ENCODE measurements around the gene FILIP1L. TPM values are rescaled to one million over a fixed set of nuclear protein-coding genes. Genes with fewer than 3 reads are reported as not detected.

FILIP1L gene
- total and polyA plus RNA-seq, 2 of the 13 experiments (the other 11 are each of a cell fraction or from before 2014, with no cell fraction given), result 8.1 to 187 TPM

- TF ChIP-seq, protein P1, sequence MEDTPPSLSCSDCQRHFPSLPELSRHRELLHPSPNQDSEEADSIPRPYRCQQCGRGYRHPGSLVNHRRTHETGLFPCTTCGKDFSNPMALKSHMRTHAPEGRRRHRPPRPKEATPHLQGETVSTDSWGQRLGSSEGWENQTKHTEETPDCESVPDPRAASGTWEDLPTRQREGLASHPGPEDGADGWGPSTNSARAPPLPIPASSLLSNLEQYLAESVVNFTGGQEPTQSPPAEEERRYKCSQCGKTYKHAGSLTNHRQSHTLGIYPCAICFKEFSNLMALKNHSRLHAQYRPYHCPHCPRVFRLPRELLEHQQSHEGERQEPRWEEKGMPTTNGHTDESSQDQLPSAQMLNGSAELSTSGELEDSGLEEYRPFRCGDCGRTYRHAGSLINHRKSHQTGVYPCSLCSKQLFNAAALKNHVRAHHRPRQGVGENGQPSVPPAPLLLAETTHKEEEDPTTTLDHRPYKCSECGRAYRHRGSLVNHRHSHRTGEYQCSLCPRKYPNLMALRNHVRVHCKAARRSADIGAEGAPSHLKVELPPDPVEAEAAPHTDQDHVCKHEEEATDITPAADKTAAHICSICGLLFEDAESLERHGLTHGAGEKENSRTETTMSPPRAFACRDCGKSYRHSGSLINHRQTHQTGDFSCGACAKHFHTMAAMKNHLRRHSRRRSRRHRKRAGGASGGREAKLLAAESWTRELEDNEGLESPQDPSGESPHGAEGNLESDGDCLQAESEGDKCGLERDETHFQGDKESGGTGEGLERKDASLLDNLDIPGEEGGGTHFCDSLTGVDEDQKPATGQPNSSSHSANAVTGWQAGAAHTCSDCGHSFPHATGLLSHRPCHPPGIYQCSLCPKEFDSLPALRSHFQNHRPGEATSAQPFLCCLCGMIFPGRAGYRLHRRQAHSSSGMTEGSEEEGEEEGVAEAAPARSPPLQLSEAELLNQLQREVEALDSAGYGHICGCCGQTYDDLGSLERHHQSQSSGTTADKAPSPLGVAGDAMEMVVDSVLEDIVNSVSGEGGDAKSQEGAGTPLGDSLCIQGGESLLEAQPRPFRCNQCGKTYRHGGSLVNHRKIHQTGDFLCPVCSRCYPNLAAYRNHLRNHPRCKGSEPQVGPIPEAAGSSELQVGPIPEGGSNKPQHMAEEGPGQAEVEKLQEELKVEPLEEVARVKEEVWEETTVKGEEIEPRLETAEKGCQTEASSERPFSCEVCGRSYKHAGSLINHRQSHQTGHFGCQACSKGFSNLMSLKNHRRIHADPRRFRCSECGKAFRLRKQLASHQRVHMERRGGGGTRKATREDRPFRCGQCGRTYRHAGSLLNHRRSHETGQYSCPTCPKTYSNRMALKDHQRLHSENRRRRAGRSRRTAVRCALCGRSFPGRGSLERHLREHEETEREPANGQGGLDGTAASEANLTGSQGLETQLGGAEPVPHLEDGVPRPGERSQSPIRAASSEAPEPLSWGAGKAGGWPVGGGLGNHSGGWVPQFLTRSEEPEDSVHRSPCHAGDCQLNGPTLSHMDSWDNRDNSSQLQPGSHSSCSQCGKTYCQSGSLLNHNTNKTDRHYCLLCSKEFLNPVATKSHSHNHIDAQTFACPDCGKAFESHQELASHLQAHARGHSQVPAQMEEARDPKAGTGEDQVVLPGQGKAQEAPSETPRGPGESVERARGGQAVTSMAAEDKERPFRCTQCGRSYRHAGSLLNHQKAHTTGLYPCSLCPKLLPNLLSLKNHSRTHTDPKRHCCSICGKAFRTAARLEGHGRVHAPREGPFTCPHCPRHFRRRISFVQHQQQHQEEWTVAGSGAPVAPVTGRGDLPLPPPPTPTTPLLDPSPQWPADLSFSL (CRISPR knock-in tag; IDR thresholded peaks at IDR 0.05), result no peak
- TF ChIP-seq ZBTB7A (CRISPR knock-in tag; IDR thresholded peaks at IDR 0.05) (no peak), ZSCAN25 (CRISPR knock-in tag; IDR thresholded peaks at IDR 0.05) (no peak), ZNF549 (CRISPR knock-in tag; IDR thresholded peaks at IDR 0.05) (no peak), NR1H2 (CRISPR knock-in tag; IDR thresholded peaks at IDR 0.05; ENCODE audit: borderline replicate concordance, low read depth) (no peak), ZFP1 (CRISPR knock-in tag; IDR thresholded peaks at IDR 0.05) (no peak), RARA (CRISPR knock-in tag; IDR thresholded peaks at IDR 0.05) (0 out of 2 replicates have a peak, but pooled peaks have one; percentile 42), YEATS2 (CRISPR knock-in tag; IDR thresholded peaks at IDR 0.05; ENCODE audit: borderline replicate concordance) (no peak), ELF4 (CRISPR knock-in tag; IDR thresholded peaks at IDR 0.05; ENCODE audit: borderline replicate concordance) (no peak), ZNF180 (CRISPR knock-in tag; IDR thresholded peaks at IDR 0.05; ENCODE audit: borderline replicate concordance, low read depth) (no peak), ZSCAN30 (CRISPR knock-in tag; IDR thresholded peaks at IDR 0.05) (no peak), TAF1 (CRISPR knock-in tag; IDR thresholded peaks at IDR 0.05) (no peak), ZBTB25 (CRISPR knock-in tag; IDR thresholded peaks at IDR 0.05) (no peak), ZNF253 (CRISPR knock-in tag; IDR thresholded peaks at IDR 0.05; ENCODE audit: borderline replicate concordance) (no peak), TAF15 (IDR thresholded peaks at IDR 0.05; ENCODE audit: low read depth, low read length, poor library complexity, severe bottlenecking) (no peak), RFX1 (IDR thresholded peaks at IDR 0.05) (no peak)
- TF ChIP-seq, protein P2, sequence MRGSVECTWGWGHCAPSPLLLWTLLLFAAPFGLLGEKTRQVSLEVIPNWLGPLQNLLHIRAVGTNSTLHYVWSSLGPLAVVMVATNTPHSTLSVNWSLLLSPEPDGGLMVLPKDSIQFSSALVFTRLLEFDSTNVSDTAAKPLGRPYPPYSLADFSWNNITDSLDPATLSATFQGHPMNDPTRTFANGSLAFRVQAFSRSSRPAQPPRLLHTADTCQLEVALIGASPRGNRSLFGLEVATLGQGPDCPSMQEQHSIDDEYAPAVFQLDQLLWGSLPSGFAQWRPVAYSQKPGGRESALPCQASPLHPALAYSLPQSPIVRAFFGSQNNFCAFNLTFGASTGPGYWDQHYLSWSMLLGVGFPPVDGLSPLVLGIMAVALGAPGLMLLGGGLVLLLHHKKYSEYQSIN (CRISPR knock-in tag; IDR thresholded peaks at IDR 0.05; ENCODE audit: borderline replicate concordance), result no peak
- TF ChIP-seq, protein P3, sequence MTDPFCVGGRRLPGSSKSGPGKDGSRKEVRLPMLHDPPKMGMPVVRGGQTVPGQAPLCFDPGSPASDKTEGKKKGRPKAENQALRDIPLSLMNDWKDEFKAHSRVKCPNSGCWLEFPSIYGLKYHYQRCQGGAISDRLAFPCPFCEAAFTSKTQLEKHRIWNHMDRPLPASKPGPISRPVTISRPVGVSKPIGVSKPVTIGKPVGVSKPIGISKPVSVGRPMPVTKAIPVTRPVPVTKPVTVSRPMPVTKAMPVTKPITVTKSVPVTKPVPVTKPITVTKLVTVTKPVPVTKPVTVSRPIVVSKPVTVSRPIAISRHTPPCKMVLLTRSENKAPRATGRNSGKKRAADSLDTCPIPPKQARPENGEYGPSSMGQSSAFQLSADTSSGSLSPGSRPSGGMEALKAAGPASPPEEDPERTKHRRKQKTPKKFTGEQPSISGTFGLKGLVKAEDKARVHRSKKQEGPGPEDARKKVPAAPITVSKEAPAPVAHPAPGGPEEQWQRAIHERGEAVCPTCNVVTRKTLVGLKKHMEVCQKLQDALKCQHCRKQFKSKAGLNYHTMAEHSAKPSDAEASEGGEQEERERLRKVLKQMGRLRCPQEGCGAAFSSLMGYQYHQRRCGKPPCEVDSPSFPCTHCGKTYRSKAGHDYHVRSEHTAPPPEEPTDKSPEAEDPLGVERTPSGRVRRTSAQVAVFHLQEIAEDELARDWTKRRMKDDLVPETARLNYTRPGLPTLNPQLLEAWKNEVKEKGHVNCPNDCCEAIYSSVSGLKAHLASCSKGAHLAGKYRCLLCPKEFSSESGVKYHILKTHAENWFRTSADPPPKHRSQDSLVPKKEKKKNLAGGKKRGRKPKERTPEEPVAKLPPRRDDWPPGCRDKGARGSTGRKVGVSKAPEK (CRISPR knock-in tag; IDR thresholded peaks at IDR 0.05; ENCODE audit: borderline replicate concordance), result no peak
- TF ChIP-seq, protein P4, sequence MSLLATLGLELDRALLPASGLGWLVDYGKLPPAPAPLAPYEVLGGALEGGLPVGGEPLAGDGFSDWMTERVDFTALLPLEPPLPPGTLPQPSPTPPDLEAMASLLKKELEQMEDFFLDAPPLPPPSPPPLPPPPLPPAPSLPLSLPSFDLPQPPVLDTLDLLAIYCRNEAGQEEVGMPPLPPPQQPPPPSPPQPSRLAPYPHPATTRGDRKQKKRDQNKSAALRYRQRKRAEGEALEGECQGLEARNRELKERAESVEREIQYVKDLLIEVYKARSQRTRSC (CRISPR knock-in tag; IDR thresholded peaks at IDR 0.05; ENCODE audit: low read depth), result no peak
These were observed 236.3 kb downstream of the FILIP1L start (continued) for GRCh38 chr3:99878005-99878404.

Measured in HepG2 (cell line).